BJ (cell line): ENCODE data around the gene PLA1A. TPM values are rescaled to one million over a fixed set of nuclear protein-coding genes. Genes with fewer than 3 reads are reported as not detected.
"Not testable (repeated sequence)": the region's sequence is repeated elsewhere in the genome, so short reads cannot be mapped to it uniquely, and the experiment has no call there.

Experiments used
- CTCF ChIA-PET: fragments of 350-600 bp; formaldehyde crosslinking; extraction: SDS; loops from one replicate; lab custom pipeline; 2021; ENCODE audit warnings: antibody characterized with exemption, inconsistent platforms; lab: Yijun Ruan, JAX
- POLR2A ChIA-PET: fragments of 300-600 bp; sonication (Branson Sonifier 250); formaldehyde crosslinking; extraction: SDS; loops from one replicate; lab custom pipeline; 2021; ENCODE audit warnings: antibody characterized with exemption; lab: Charles Lee
- DNase-seq: peaks from one replicate; pipeline ENCODE4 v3.0.0-alpha.2; 2011; ENCODE audit warnings: low read depth
- H3K27me3 ChIP-seq: 2 replicates; pipeline ENCODE4 v1.6.0; 2011; ENCODE audit warnings: low read length; ENCODE audit not compliant: control insufficient read depth, insufficient read depth
- H3K36me3 ChIP-seq: 2 replicates; pipeline ENCODE4 v1.5.1; 2011; ENCODE audit warnings: low read length; ENCODE audit not compliant: control insufficient read depth, insufficient read depth
- H3K4me3 ChIP-seq: 2 replicates; pipeline ENCODE4 v1.5.1; 2011; ENCODE audit warnings: low read depth, mild to moderate bottlenecking, control low read depth, low read length
- CTCF ChIP-seq: IDR thresholded peaks from 2 replicates; pipeline ENCODE4 v1.5.1; 2011; ENCODE audit warnings: low read depth, mild to moderate bottlenecking, control low read depth, inconsistent platforms, low read length, moderate library complexity; ENCODE audit not compliant: insufficient read depth
- polyA plus RNA-seq: library from polyadenylated mRNA; depleted of rRNA; stranded (reverse); fragments of >200 nt; gene quantifications from 2 replicates; pipeline ENCODE4 v1.2.3, GENCODE V29; 2011; rRNA removed

Gene PLA1A
- polyA plus RNA-seq, 1 experiment: not detected

- Histone ChIP-seq H3K4me3 (no peak overlapping the region), H3K36me3 (peaks cover 1% of the 10 kb centered on the region), H3K27me3 (no peaks in the 10 kb centered on the region)
- CTCF ChIA-PET: interaction anchor here (0.7 to 1.8 kb wide), 3 partner anchors 29 to 176 kb away, joined by 3 to 6 read pairs (median 5); no protein-coding TSS in a partner anchor
- POLR2A ChIA-PET: interaction anchor here (0.6 kb wide), 1 partner anchor 13 kb away, joined by 4 read pairs; no protein-coding TSS in a partner anchor
- no peak for DNase-seq
- no peak for TF ChIP-seq CTCF
Observed at GRCh38 chr3:119675188-119675874, 77.6 kb downstream of the PLA1A start.

GRCh38 chr3:119676020-119676419 lies 78.3 kb downstream of the PLA1A start:
- peak overlapping the region; percentile 66 for H3K4me3 ChIP-seq
- peaks cover 1% of the 10 kb centered on the region for H3K36me3 ChIP-seq
- H3K27me3 ChIP-seq: no peaks in the 10 kb centered on the region
- no peak for TF ChIP-seq CTCF
- no peak for DNase-seq
- POLR2A ChIA-PET: interaction anchor here (0.6 kb wide), 1 partner anchor 13 kb away, joined by 4 read pairs; no protein-coding TSS in a partner anchor
- CTCF ChIA-PET: interaction anchor here (1.5 to 1.8 kb wide), 3 partner anchors 28 to 150 kb away, joined by 3 to 6 read pairs (median 5); no protein-coding TSS in a partner anchor

GRCh38 chr3:119676771-119677640 lies 79.3 kb downstream of the PLA1A start, which contains the start of gene COX17:
COX17 (minus strand) TSS chr3:119677406; CDS start chr3:119677310, 96 bp downstream.
- peak within 1 kb of the TSS; percentile 66 for H3K4me3 ChIP-seq
- no peak for TF ChIP-seq CTCF
- DNase-seq: peak; percentile 89
- no peaks in the 10 kb centered on the region for H3K27me3 ChIP-seq
- H3K36me3 ChIP-seq: peaks cover 1% of the 10 kb centered on the region
- CTCF ChIA-PET: interaction anchor here (1.5 to 1.6 kb wide), 2 partner anchors 27 to 151 kb away, joined by 3 to 5 read pairs; no protein-coding TSS in a partner anchor
- POLR2A ChIA-PET: no interaction called here

- Histone ChIP-seq H3K36me3 (peaks cover 1% of the 10 kb centered on the region), H3K27me3 (no peaks in the 10 kb centered on the region), H3K4me3 (peak overlapping the region; percentile 66)
- CTCF ChIA-PET: interaction anchor here (1.6 kb wide), 1 partner anchor 152 kb away, joined by 5 read pairs; no protein-coding TSS in a partner anchor
- TF ChIP-seq CTCF: no peak
- DNase-seq: no peak
- POLR2A ChIA-PET: no interaction called here
Observed at GRCh38 chr3:119677641-119677934, 79.9 kb downstream of the PLA1A start.

- POLR2A ChIA-PET, H3K27me3 ChIP-seq, H3K4me3 ChIP-seq, DNase-seq, H3K36me3 ChIP-seq: not testable (repeated sequence)
- CTCF ChIA-PET: interaction anchor here (1.1 to 1.3 kb wide), 2 partner anchors 12 to 78 kb away, joined by 3 read pairs; no protein-coding TSS in a partner anchor
Observed at GRCh38 chr3:119678209-119678608, 80.5 kb downstream of the PLA1A start.

Other genes with a start within 250 kb of the PLA1A start
- gene TMEM39A, start 134.3 kb upstream of the PLA1A start, polyA plus RNA-seq: 34.4 and 35.1 TPM in 2 replicates
- gene POGLUT1, start 128.9 kb upstream of the PLA1A start, polyA plus RNA-seq: 9.3 and 17.1 TPM in 2 replicates
- 52.0 and 69.9 TPM in 2 replicates for gene TIMMDC1, start 99.3 kb upstream of the PLA1A start, polyA plus RNA-seq
- not detected in 2 replicates for gene CD80, start 38.3 kb upstream of the PLA1A start, polyA plus RNA-seq
- 1.6 and 2.1 TPM in 2 replicates for gene ADPRH, start 18.4 kb upstream of the PLA1A start, polyA plus RNA-seq
- 1.9 and 2.3 TPM in 2 replicates for gene POPDC2, start 62.7 kb downstream of the PLA1A start, polyA plus RNA-seq
- 42.0 and 48.1 TPM in 2 replicates for gene COX17, start 79.5 kb downstream of the PLA1A start, polyA plus RNA-seq
- gene CFAP91, start 105.1 kb downstream of the PLA1A start, polyA plus RNA-seq: 0.16 TPM in 1 of 2 replicates, not detected in the other
- gene NR1I2, start 184.2 kb downstream of the PLA1A start, polyA plus RNA-seq: not detected in 2 replicates